ENCODE results near the gene MDFIC. TPM values are rescaled to one million over a fixed set of nuclear protein-coding genes. Genes with fewer than 3 reads are reported as not detected.

MDFIC gene
- total RNA-seq, 2 experiments from 2014 or later, result 25.9 to 27.1 TPM

GRCh38 chr7:114986190-114987180 lies 64.6 kb downstream of the MDFIC start:
- Histone ChIP-seq H3K27ac (ENCODE audit: low read depth in 1 of 2, low read length in 2 of 2) (no peak overlapping the region), H3K36me3 (ENCODE audit: insufficient read depth, low read length) (peaks cover 49% of the 10 kb centered on the region), H3K4me3 (ENCODE audit: low read length) (no peak overlapping the region), H3K9me3 (ENCODE audit: control insufficient read depth in 1 of 2, insufficient read depth in 1 of 2, low read length in 2 of 2) (no peaks in the 10 kb centered on the region), H3K4me1 (ENCODE audit: insufficient read depth, low read length) (no peaks in the 10 kb centered on the region), H3K27me3 (ENCODE audit: control insufficient read depth in 1 of 2, insufficient read depth in 2 of 2, low read length in 2 of 2) (no peaks in the 10 kb centered on the region)
- Mint-ChIP-seq H3K27ac (no peak overlapping the region), H3K4me3 (no peak overlapping the region), H3K4me1 (ENCODE audit: low read depth) (peaks cover 30% of the 10 kb centered on the region), H3K9me3 (no peaks in the 10 kb centered on the region), H3K36me3 (ENCODE audit: low read depth) (peaks cover 56% of the 10 kb centered on the region), H3K27me3 (no peaks in the 10 kb centered on the region)
- POLR2A ChIA-PET, result no interaction called here
- CTCF ChIA-PET, result interaction anchor here (1.6 kb wide), 1 partner anchor 121 kb away, joined by 3 read pairs; no protein-coding TSS in a partner anchor
- DNase-seq (no peak), ATAC-seq (ENCODE audit: poor library complexity) (no peak)
- TF ChIP-seq, protein P1, sequence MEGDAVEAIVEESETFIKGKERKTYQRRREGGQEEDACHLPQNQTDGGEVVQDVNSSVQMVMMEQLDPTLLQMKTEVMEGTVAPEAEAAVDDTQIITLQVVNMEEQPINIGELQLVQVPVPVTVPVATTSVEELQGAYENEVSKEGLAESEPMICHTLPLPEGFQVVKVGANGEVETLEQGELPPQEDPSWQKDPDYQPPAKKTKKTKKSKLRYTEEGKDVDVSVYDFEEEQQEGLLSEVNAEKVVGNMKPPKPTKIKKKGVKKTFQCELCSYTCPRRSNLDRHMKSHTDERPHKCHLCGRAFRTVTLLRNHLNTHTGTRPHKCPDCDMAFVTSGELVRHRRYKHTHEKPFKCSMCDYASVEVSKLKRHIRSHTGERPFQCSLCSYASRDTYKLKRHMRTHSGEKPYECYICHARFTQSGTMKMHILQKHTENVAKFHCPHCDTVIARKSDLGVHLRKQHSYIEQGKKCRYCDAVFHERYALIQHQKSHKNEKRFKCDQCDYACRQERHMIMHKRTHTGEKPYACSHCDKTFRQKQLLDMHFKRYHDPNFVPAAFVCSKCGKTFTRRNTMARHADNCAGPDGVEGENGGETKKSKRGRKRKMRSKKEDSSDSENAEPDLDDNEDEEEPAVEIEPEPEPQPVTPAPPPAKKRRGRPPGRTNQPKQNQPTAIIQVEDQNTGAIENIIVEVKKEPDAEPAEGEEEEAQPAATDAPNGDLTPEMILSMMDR (IDR thresholded peaks at IDR 0.05), result no peak
- intact Hi-C loops (cut with DNase I, micrococcal nuclease), result no loop called here

DNA sequence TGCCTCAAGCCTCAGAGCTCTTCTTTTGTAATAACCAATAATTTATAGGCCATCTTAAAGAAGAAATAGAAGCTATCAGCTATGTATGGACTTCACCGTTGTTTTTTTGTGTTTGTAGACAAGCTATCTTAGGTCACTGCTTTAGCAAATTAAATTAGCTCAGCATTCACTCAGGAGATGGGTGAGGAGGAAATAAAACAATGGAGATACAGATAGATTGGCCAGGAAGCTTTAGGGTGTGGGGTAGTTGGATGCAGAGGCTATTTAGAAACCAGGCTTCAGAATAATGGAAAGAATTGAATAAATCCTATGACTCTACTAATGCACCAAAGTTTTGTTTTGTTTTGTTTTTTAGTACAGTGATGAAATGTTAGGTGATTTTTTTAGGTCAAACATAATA lies 66.1 kb downstream of the MDFIC start:
- no peaks in the 10 kb centered on the region for H3K9me3 ChIP-seq (ENCODE audit: control insufficient read depth in 1 of 2, insufficient read depth in 1 of 2, low read length in 2 of 2)
- intact Hi-C loops (cut with DNase I, micrococcal nuclease), result no loop called here
- POLR2A ChIA-PET, result no interaction called here
- Mint-ChIP-seq H3K4me3 (no peak overlapping the region), H3K27me3 (no peaks in the 10 kb centered on the region), H3K36me3 (ENCODE audit: low read depth) (peaks cover 49% of the 10 kb centered on the region), H3K27ac (no peak overlapping the region), H3K4me1 (ENCODE audit: low read depth) (peaks cover 26% of the 10 kb centered on the region), H3K9me3 (no peaks in the 10 kb centered on the region)
- ATAC-seq (ENCODE audit: poor library complexity), result no peak
- H3K27ac ChIP-seq (ENCODE audit: low read depth in 1 of 2, low read length in 2 of 2), result no peak overlapping the region
- H3K36me3 ChIP-seq (ENCODE audit: insufficient read depth, low read length), result peaks cover 44% of the 10 kb centered on the region
- no peaks in the 10 kb centered on the region for H3K27me3 ChIP-seq (ENCODE audit: control insufficient read depth in 1 of 2, insufficient read depth in 2 of 2, low read length in 2 of 2)
- no peak for DNase-seq
- TF ChIP-seq, protein P1 (IDR thresholded peaks at IDR 0.05), result no peak
- CTCF ChIA-PET, result interaction anchor here (0.9 kb wide), 1 partner anchor 19 kb away, joined by 3 read pairs; no protein-coding TSS in a partner anchor
- no peaks in the 10 kb centered on the region for H3K4me1 ChIP-seq (ENCODE audit: insufficient read depth, low read length)
- no peak overlapping the region for H3K4me3 ChIP-seq (ENCODE audit: low read length)

DNA sequence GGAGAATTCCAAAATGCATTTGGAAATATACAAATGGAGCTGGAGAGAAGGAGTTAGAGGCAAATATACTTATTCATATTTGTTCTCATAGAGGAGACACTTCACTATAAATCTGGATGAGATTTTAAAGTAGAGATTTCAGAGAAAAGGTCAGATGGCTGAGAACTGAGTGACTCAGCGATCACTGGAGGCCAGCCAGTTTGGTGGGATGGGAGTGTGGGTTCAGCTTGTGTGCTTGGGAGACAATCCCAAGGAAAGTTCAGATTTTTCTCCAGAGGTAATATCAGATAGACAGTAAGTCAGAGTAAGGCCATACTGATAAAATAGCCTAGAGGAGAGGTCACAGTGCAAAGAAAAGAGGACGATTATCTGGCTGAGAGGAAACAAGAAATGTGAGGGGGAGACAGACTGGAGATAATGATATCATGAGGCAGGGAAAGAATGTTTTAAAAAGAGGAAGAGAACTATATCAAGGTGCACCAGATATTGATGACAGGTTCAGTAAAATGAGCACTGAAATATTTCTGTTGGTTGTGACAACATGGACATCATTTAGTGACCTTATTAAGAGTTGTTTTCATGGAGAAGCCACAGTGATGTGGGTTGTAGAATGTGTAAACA lies 67.0 kb downstream of the MDFIC start:
- Mint-ChIP-seq H3K9me3 (no peaks in the 10 kb centered on the region), H3K27ac (no peak overlapping the region), H3K27me3 (no peaks in the 10 kb centered on the region), H3K4me3 (no peak overlapping the region), H3K36me3 (ENCODE audit: low read depth) (peaks cover 53% of the 10 kb centered on the region), H3K4me1 (ENCODE audit: low read depth) (peaks cover 35% of the 10 kb centered on the region)
- ATAC-seq (ENCODE audit: poor library complexity) (no peak), DNase-seq (no peak)
- Histone ChIP-seq H3K9me3 (ENCODE audit: control insufficient read depth in 1 of 2, insufficient read depth in 1 of 2, low read length in 2 of 2) (no peaks in the 10 kb centered on the region), H3K27me3 (ENCODE audit: control insufficient read depth in 1 of 2, insufficient read depth in 2 of 2, low read length in 2 of 2) (no peaks in the 10 kb centered on the region), H3K4me3 (ENCODE audit: low read length) (no peak overlapping the region), H3K36me3 (ENCODE audit: insufficient read depth, low read length) (peaks cover 38% of the 10 kb centered on the region), H3K4me1 (ENCODE audit: insufficient read depth, low read length) (no peaks in the 10 kb centered on the region), H3K27ac (ENCODE audit: low read depth in 1 of 2, low read length in 2 of 2) (no peak overlapping the region)
- ChIA-PET CTCF (interaction anchor here (0.9 to 1.5 kb wide), 3 partner anchors 11 to 18 kb away, joined by 3 to 4 read pairs (median 3); no protein-coding TSS in a partner anchor), POLR2A (no interaction called here)
- intact Hi-C loops (cut with DNase I, micrococcal nuclease), result no loop called here
- TF ChIP-seq, protein P1 (IDR thresholded peaks at IDR 0.05), result no peak

Measured in CD4-positive, alpha-beta T cell (primary cell).